Measurements from ENCODE around the gene SH3D19. TPM values are rescaled to one million over a fixed set of nuclear protein-coding genes. Genes with fewer than 3 reads are reported as not detected.

SH3D19 gene
- total RNA-seq, 5 donors from 2014 or later (not counting 1 experiment from before 2014, with no cell fraction given) = 0.38 to 0.66 (median 0.51) TPM; not detected in 1

- no peak for ATAC-seq (replicated peaks in 1 of 4)
These were observed 161.6 kb downstream of the SH3D19 start for GRCh38 chr4:151163855-151164254.

GRCh38 chr4:151158979-151159378, 166.4 kb downstream of the SH3D19 start:
- Histone ChIP-seq H3K4me1 (ENCODE audit: control insufficient read depth in 1 of 2, extremely low read depth in 1 of 2, insufficient read depth in 2 of 2, low read length in 2 of 2) (no peaks in the 10 kb centered on the region), H3K27ac (ENCODE audit: low read length) (no peak overlapping the region), H3K4me3 (ENCODE audit: control insufficient read depth in 1 of 2, extremely low read depth in 1 of 2, low read length in 1 of 2) (no peak overlapping the region), H3K36me3 (ENCODE audit: control insufficient read depth in 2 of 2, extremely low read depth in 1 of 2, insufficient read depth in 1 of 2, low read length in 1 of 2) (no peaks in the 10 kb centered on the region), H3K27me3 (replicated peaks in 1 of 2; ENCODE audit: control insufficient read depth in 2 of 2, extremely low read depth in 1 of 2, insufficient read depth in 2 of 2, low read length in 1 of 2) (peaks cover 0 to 7% of the 10 kb centered on the region in 2 experiments), H3K9me3 (no peaks in the 10 kb centered on the region)
- H3K4me3 Mint-ChIP-seq = no peak overlapping the region
- peaks cover 18 to 22% of the 10 kb centered on the region in 2 donors for H3K27me3 Mint-ChIP-seq
- H3K36me3 Mint-ChIP-seq = no peaks in the 10 kb centered on the region
- POLR2A ChIA-PET = interaction anchor here in 1 of 2 donors (0.6 kb wide), 1 partner anchor 90 kb away, joined by 3 read pairs; no protein-coding TSS in a partner anchor
- H3K4me1 Mint-ChIP-seq = no peaks in the 10 kb centered on the region
- DNase-seq (no peak), ATAC-seq (replicated peaks in 1 of 4) (no peak)
- H3K9me3 Mint-ChIP-seq = peaks cover 0 to 5% (median 0%) of the 10 kb centered on the region in 3 donors
- H3K27ac Mint-ChIP-seq = no peak overlapping the region
- WGBS (ENCODE audit: insufficient coverage) = no CpG with 5 or more reads among the region's 1 CpG
- CTCF ChIA-PET = no interaction called here

More at GRCh38 chr4:151163855-151164254, 161.6 kb downstream of the SH3D19 start:
- Mint-ChIP-seq H3K27ac (no peak overlapping the region), H3K36me3 (no peaks in the 10 kb centered on the region), H3K9me3 (no peaks in the 10 kb centered on the region), H3K4me3 (no peak overlapping the region), H3K4me1 (no peaks in the 10 kb centered on the region), H3K27me3 (peaks cover 14 to 19% of the 10 kb centered on the region in 2 donors)
- Histone ChIP-seq H3K27me3 (replicated peaks in 1 of 2; ENCODE audit: control insufficient read depth in 2 of 2, extremely low read depth in 1 of 2, insufficient read depth in 2 of 2, low read length in 1 of 2) (no peaks in the 10 kb centered on the region), H3K4me3 (ENCODE audit: control insufficient read depth in 1 of 2, extremely low read depth in 1 of 2, low read length in 1 of 2) (no peak overlapping the region), H3K36me3 (ENCODE audit: control insufficient read depth in 2 of 2, extremely low read depth in 1 of 2, insufficient read depth in 1 of 2, low read length in 1 of 2) (no peaks in the 10 kb centered on the region), H3K27ac (ENCODE audit: low read length) (no peak overlapping the region), H3K4me1 (ENCODE audit: control insufficient read depth in 1 of 2, extremely low read depth in 1 of 2, insufficient read depth in 2 of 2, low read length in 2 of 2) (no peaks in the 10 kb centered on the region), H3K9me3 (no peaks in the 10 kb centered on the region)
- ChIA-PET POLR2A (interaction anchor here in 1 of 2 donors (0.6 kb wide), 1 partner anchor 1559 kb away, joined by 5 read pairs; no protein-coding TSS in a partner anchor), CTCF (interaction anchor here in 1 of 2 donors (0.6 kb wide), 1 partner anchor 19 kb away, joined by 4 read pairs; no protein-coding TSS in a partner anchor)
- DNase-seq = no peak
- no CpG with 5 or more reads among the region's 1 CpG for WGBS (ENCODE audit: insufficient coverage)

- peaks cover 0 to 10% of the 10 kb centered on the region in 2 experiments for H3K27me3 ChIP-seq (replicated peaks in 1 of 2; ENCODE audit: control insufficient read depth in 2 of 2, extremely low read depth in 1 of 2, insufficient read depth in 2 of 2, low read length in 1 of 2)
- Mint-ChIP-seq H3K4me1 (no peaks in the 10 kb centered on the region), H3K4me3 (no peak overlapping the region), H3K27me3 (peaks cover 17 to 22% of the 10 kb centered on the region in 2 donors), H3K27ac (no peak overlapping the region), H3K9me3 (peaks cover 0 to 5% (median 0%) of the 10 kb centered on the region in 3 donors), H3K36me3 (no peaks in the 10 kb centered on the region)
- no peaks in the 10 kb centered on the region for H3K4me1 ChIP-seq (ENCODE audit: control insufficient read depth in 1 of 2, extremely low read depth in 1 of 2, insufficient read depth in 2 of 2, low read length in 2 of 2)
- ATAC-seq (replicated peaks in 1 of 4) = no peak
- no peak overlapping the region for H3K4me3 ChIP-seq (ENCODE audit: control insufficient read depth in 1 of 2, extremely low read depth in 1 of 2, low read length in 1 of 2)
- H3K36me3 ChIP-seq (ENCODE audit: control insufficient read depth in 2 of 2, extremely low read depth in 1 of 2, insufficient read depth in 1 of 2, low read length in 1 of 2) = no peaks in the 10 kb centered on the region
- POLR2A ChIA-PET = no interaction called here
- no peaks in the 10 kb centered on the region for H3K9me3 ChIP-seq
- no peak for DNase-seq
- WGBS (ENCODE audit: insufficient coverage) = no CpG with 5 or more reads among the region's 2 CpGs
- H3K27ac ChIP-seq (ENCODE audit: low read length) = no peak overlapping the region
- CTCF ChIA-PET = no interaction called here
These were observed 167.9 kb downstream of the SH3D19 start for GRCh38 chr4:151157543-151157942.

GRCh38 chr4:151153585-151153984, 171.8 kb downstream of the SH3D19 start:
- peaks cover 14 to 22% of the 10 kb centered on the region in 2 donors for H3K27me3 Mint-ChIP-seq
- Histone ChIP-seq H3K4me3 (ENCODE audit: control insufficient read depth in 1 of 2, extremely low read depth in 1 of 2, low read length in 1 of 2) (no peak overlapping the region), H3K27ac (ENCODE audit: low read length) (no peak overlapping the region), H3K9me3 (no peaks in the 10 kb centered on the region), H3K36me3 (ENCODE audit: control insufficient read depth in 2 of 2, extremely low read depth in 1 of 2, insufficient read depth in 1 of 2, low read length in 1 of 2) (no peaks in the 10 kb centered on the region), H3K4me1 (ENCODE audit: control insufficient read depth in 1 of 2, extremely low read depth in 1 of 2, insufficient read depth in 2 of 2, low read length in 2 of 2) (no peaks in the 10 kb centered on the region), H3K27me3 (replicated peaks in 1 of 2; ENCODE audit: control insufficient read depth in 2 of 2, extremely low read depth in 1 of 2, insufficient read depth in 2 of 2, low read length in 1 of 2) (peaks cover 0 to 10% of the 10 kb centered on the region in 2 experiments)
- POLR2A ChIA-PET = no interaction called here
- H3K36me3 Mint-ChIP-seq = no peaks in the 10 kb centered on the region
- H3K4me1 Mint-ChIP-seq = no peaks in the 10 kb centered on the region
- CTCF ChIA-PET = no interaction called here
- ATAC-seq (replicated peaks in 1 of 4) (no peak), DNase-seq (no peak)
- H3K27ac Mint-ChIP-seq = no peak overlapping the region
- peaks cover 0 to 5% (median 0%) of the 10 kb centered on the region in 3 donors for H3K9me3 Mint-ChIP-seq
- WGBS (ENCODE audit: insufficient coverage) = no CpG with 5 or more reads among the region's 2 CpGs
- H3K4me3 Mint-ChIP-seq = no peak overlapping the region

- Mint-ChIP-seq H3K27ac (no peak overlapping the region), H3K4me1 (no peaks in the 10 kb centered on the region), H3K36me3 (no peaks in the 10 kb centered on the region), H3K9me3 (no peaks in the 10 kb centered on the region), H3K4me3 (no peak overlapping the region), H3K27me3 (peaks cover 7 to 17% of the 10 kb centered on the region in 2 donors)
- CTCF ChIA-PET = no interaction called here
- H3K27ac ChIP-seq (ENCODE audit: low read length) = no peak overlapping the region
- H3K4me1 ChIP-seq (ENCODE audit: control insufficient read depth in 1 of 2, extremely low read depth in 1 of 2, insufficient read depth in 2 of 2, low read length in 2 of 2) = no peaks in the 10 kb centered on the region
- POLR2A ChIA-PET = no interaction called here
- no peaks in the 10 kb centered on the region for H3K36me3 ChIP-seq (ENCODE audit: control insufficient read depth in 2 of 2, extremely low read depth in 1 of 2, insufficient read depth in 1 of 2, low read length in 1 of 2)
- no peak overlapping the region for H3K4me3 ChIP-seq (ENCODE audit: control insufficient read depth in 1 of 2, extremely low read depth in 1 of 2, low read length in 1 of 2)
- ATAC-seq (replicated peaks in 1 of 4) (no peak), DNase-seq (no peak)
- no CpG with 5 or more reads among the region's 1 CpG for WGBS (ENCODE audit: insufficient coverage)
- peaks cover 0 to 10% of the 10 kb centered on the region in 2 experiments for H3K27me3 ChIP-seq (replicated peaks in 1 of 2; ENCODE audit: control insufficient read depth in 2 of 2, extremely low read depth in 1 of 2, insufficient read depth in 2 of 2, low read length in 1 of 2)
- H3K9me3 ChIP-seq = no peaks in the 10 kb centered on the region
These were observed 173.4 kb downstream of the SH3D19 start for GRCh38 chr4:151152028-151152427.

- ATAC-seq (replicated peaks in 1 of 4) (no peak), DNase-seq (no peak)
- Mint-ChIP-seq H3K4me1 (no peaks in the 10 kb centered on the region), H3K27ac (no peak overlapping the region), H3K4me3 (no peak overlapping the region), H3K9me3 (no peaks in the 10 kb centered on the region), H3K27me3 (peaks cover 3 to 10% of the 10 kb centered on the region in 2 donors), H3K36me3 (no peaks in the 10 kb centered on the region)
- CTCF ChIA-PET = no interaction called here
- no peaks in the 10 kb centered on the region for H3K9me3 ChIP-seq
- H3K4me1 ChIP-seq (ENCODE audit: control insufficient read depth in 1 of 2, extremely low read depth in 1 of 2, insufficient read depth in 2 of 2, low read length in 2 of 2) = no peaks in the 10 kb centered on the region
- no peaks in the 10 kb centered on the region for H3K36me3 ChIP-seq (ENCODE audit: control insufficient read depth in 2 of 2, extremely low read depth in 1 of 2, insufficient read depth in 1 of 2, low read length in 1 of 2)
- H3K27ac ChIP-seq (ENCODE audit: low read length) = no peak overlapping the region
- POLR2A ChIA-PET = no interaction called here
- 98% methylated on average over 8 of the region's 9 CpGs for WGBS (ENCODE audit: insufficient coverage)
- no peak overlapping the region for H3K4me3 ChIP-seq (ENCODE audit: control insufficient read depth in 1 of 2, extremely low read depth in 1 of 2, low read length in 1 of 2)
- peaks cover 0 to 10% of the 10 kb centered on the region in 2 experiments for H3K27me3 ChIP-seq (replicated peaks in 1 of 2; ENCODE audit: control insufficient read depth in 2 of 2, extremely low read depth in 1 of 2, insufficient read depth in 2 of 2, low read length in 1 of 2)
These were observed 174.4 kb downstream of the SH3D19 start for GRCh38 chr4:151150821-151151580.
